ENCODE results near the gene NDUFB7.

GRCh38 chr19:14577264-14577663 lies 5.4 kb upstream of the NDUFB7 start:
- TF ChIP-seq POLR2A (IDR thresholded peaks at IDR 0.05) (no peak), CTCF (IDR thresholded peaks at IDR 0.05) (no peak)
